ENCODE results near the gene GRIK3.
"Not testable (repeated sequence)": the region's sequence is repeated elsewhere in the genome, so short reads cannot be mapped to it uniquely, and the experiment has no call there.

Gene GRIK3

GRCh38 chr1:37034121-37035013 lies at the start of gene GRIK3:
Gene GRIK3, minus strand, starts transcription at chr1:37034515. Its CDS starts 407 bp downstream, at chr1:37034108.
- DNase-seq, result peak; percentile 52

GRCh38 chr1:37084013-37084412 lies 49.7 kb upstream of the GRIK3 start:
- DNase-seq, result no peak

- no peak for DNase-seq
These were observed 49.3 kb upstream of the GRIK3 start for GRCh38 chr1:37083603-37084002.

GRCh38 chr1:37080296-37080986 lies 46.1 kb upstream of the GRIK3 start:
- DNase-seq, result not testable (repeated sequence)

GRCh38 chr1:37078866-37079265 lies 44.6 kb upstream of the GRIK3 start:
- no peak for DNase-seq

GRCh38 chr1:37076168-37076567 lies 41.9 kb upstream of the GRIK3 start:
- DNase-seq, result no peak

- DNase-seq, result no peak
These were observed 39.6 kb upstream of the GRIK3 start for GRCh38 chr1:37073854-37074379.

- no peak for DNase-seq
These were observed 39.0 kb upstream of the GRIK3 start for GRCh38 chr1:37073152-37073853.

GRCh38 chr1:37071829-37072228 lies 37.5 kb upstream of the GRIK3 start:
- DNase-seq, result no peak

GRCh38 chr1:37070126-37070525 lies 35.8 kb upstream of the GRIK3 start:
- DNase-seq, result no peak

- no peak for DNase-seq
These were observed 35.1 kb upstream of the GRIK3 start for GRCh38 chr1:37069406-37069805.

- no peak for DNase-seq
These were observed 34.6 kb upstream of the GRIK3 start for GRCh38 chr1:37068897-37069296.

GRCh38 chr1:37068260-37068659 lies 33.9 kb upstream of the GRIK3 start:
- peak; percentile 96 for DNase-seq

- peak; percentile 53 for DNase-seq
These were observed 29.7 kb upstream of the GRIK3 start for GRCh38 chr1:37064039-37064438.

GRCh38 chr1:37059346-37059745 lies 25.0 kb upstream of the GRIK3 start:
- no peak for DNase-seq

- DNase-seq, result no peak
These were observed 24.2 kb upstream of the GRIK3 start for GRCh38 chr1:37058424-37058988.

GRCh38 chr1:37056325-37056724 lies 22.0 kb upstream of the GRIK3 start:
- peak; percentile 99 for DNase-seq

- peak; percentile 75 for DNase-seq
These were observed 21.3 kb upstream of the GRIK3 start for GRCh38 chr1:37055631-37056030.

- no peak for DNase-seq
These were observed 18.9 kb upstream of the GRIK3 start for GRCh38 chr1:37053173-37053572.

- no peak for DNase-seq
These were observed 17.8 kb upstream of the GRIK3 start for GRCh38 chr1:37052120-37052519.

GRCh38 chr1:37051346-37051745 lies 17.0 kb upstream of the GRIK3 start:
- DNase-seq, result no peak

GRCh38 chr1:37047542-37047941 lies 13.2 kb upstream of the GRIK3 start:
- DNase-seq, result peak; percentile 46

- no peak for DNase-seq
These were observed 8.8 kb upstream of the GRIK3 start for GRCh38 chr1:37043101-37043500.

Measured in NCI-H446 treated with DMSO at 0.1 percent for 48 hours (cell line).